Heart left ventricle (tissue), 16 donors: ENCODE data around the gene SYT9. TPM values are rescaled to one million over a fixed set of nuclear protein-coding genes. Genes with fewer than 3 reads are reported as not detected.

Experiments used
- ATAC-seq, 4 donors: fragments of 200-7000 bp; cut with Tn5 transposase; one replicate each; pipeline ENCODE4 v1.9.1; 2020 to 2022; ENCODE audit warnings: moderate library complexity in 4 of 4, mild to moderate bottlenecking in 3 of 4, moderate number of reproducible peaks in 1 of 4
- DNase-seq, 5 donors: peaks; one replicate each; pipeline ENCODE4 v3.0.0-alpha.2; 2020
- H3K27ac ChIP-seq, 12 donors: fragments of 200-600 bp; sonication (generic) in 4 of 12; one replicate each; pipeline versions ENCODE4 v1.5.0 to v1.8.0; 2016 to 2022; ENCODE audit warnings: mild to moderate bottlenecking in 2 of 12
- H3K27me3 ChIP-seq, 9 donors: fragments of 200-600 bp; sonication (generic) in 2 of 9; one replicate each; pipeline versions ENCODE4 v1.5.1 to v1.8.0; 2016 to 2022; ENCODE audit warnings: mild to moderate bottlenecking in 3 of 9
- H3K36me3 ChIP-seq, 9 donors: fragments of 200-600 bp; sonication (generic) in 2 of 9; one replicate each; pipeline versions ENCODE4 v1.5.0 to v1.8.0; 2018 to 2022; ENCODE audit warnings: mild to moderate bottlenecking in 2 of 9
- H3K4me1 ChIP-seq, 12 donors: fragments of 200-600 bp; sonication (generic) in 4 of 12; one replicate each; pipeline versions ENCODE4 v1.5.0 to v1.8.0; 2016 to 2022; ENCODE audit warnings: mild to moderate bottlenecking in 3 of 12
- H3K4me3 ChIP-seq, 12 donors: fragments of 200-600 bp; sonication (generic) in 4 of 12; one replicate each; pipeline versions ENCODE4 v1.5.0 to v1.8.0; 2017 to 2022; ENCODE audit warnings: mild to moderate bottlenecking in 9 of 12, moderate library complexity in 4 of 12
- H3K9me3 ChIP-seq, 12 donors: fragments of 200-600 bp; sonication (generic) in 4 of 12; one replicate each; pipeline versions ENCODE4 v1.5.0 to v1.8.0; 2016 to 2022; ENCODE audit warnings: mild to moderate bottlenecking in 1 of 12
- POLR2A ChIP-seq, 2 donors: fragments of 450-650 bp; IDR thresholded peaks; one replicate each; pipeline ENCODE4 v1.6.1; 2017; ENCODE audit warnings: antibody characterized with exemption in 2 of 2, mild to moderate bottlenecking in 2 of 2, moderate library complexity in 2 of 2
- WGBS, 4 donors: extraction: QIAGEN DNeasy Blood & Tissue Kit in 2 of 4; methylation state at CpG; one replicate each; pipeline versions ENCODE4 v1.1.5 to v1.1.7; 2013 to 2018; 5-methylcytosine and 5-hydroxymethylcytosine counted together
- intact Hi-C, 10 donors: fragments of 100-400 bp; cut with DNase I; formaldehyde crosslinking; loops; one replicate each; pipeline versions ENCODE4 v1.11.1 to v1.14.2; 2022
- polyA plus RNA-seq, 2 donors: library from polyadenylated mRNA; stranded (reverse); fragments of 200-250 nt; gene quantifications; one replicate each; pipeline ENCODE4 v1.2.3, GENCODE V29; 2013
- total RNA-seq, 9 donors: library from RNA; depleted of rRNA in 2 of 9; stranded (reverse); fragments of >200 nt in 2 of 9; fragmentation: NEBNext Ultra II Directional in 3 of 9; extraction: Animal tissue kit (Norgen Biotek cat#: 25700) in 3 of 9; gene quantifications; one replicate each; pipeline versions ENCODE4 v1.1.0 to v1.2.4, GENCODE V29; 2016 to 2023
- TF ChIP-seq, protein P1 (sequence below), 12 donors: fragments of 200-600 bp; sonication (generic) in 4 of 12; IDR thresholded peaks; one replicate each; pipeline versions ENCODE4 v1.5.0 to v1.8.0; 2018 to 2022; ENCODE audit warnings: antibody characterized with exemption in 12 of 12, mild to moderate bottlenecking in 5 of 12
- donor health status: ischemic (EF 13 %, LVEDD 7.1; RV severe dilation, severe dysfunction).
- donor health status: healthy with polysubstance abuse.
- donor health status: DM: no; HTN: yes; CAD: no.
- donor health status: DM: no; HTN: no; CAD: no.
- donor health status: ischemic (EF 25% LVEDD 6.9; RV normal size, moderate dysfunction).
- donor health status: ischemic (EF 25% LVEDD 5.7; RV mildly dilated, moderate dysfunction).
- donor health status: healthy.
- donor health status: DM: yes; HTN: yes; CAD: no.
- donor health status: ischemic (EF 35%, LVEDD 5.7; RV mildly dilated, moderate dysfunction).
- donor health status: nonischemic (EF 11% LVEDD 7.7; RV severe dilation, severe dysfunction).
- donor health status: DM: yes; HTN: yes; CAD: no.
- donor health status: PGD.
- donor health status: ischemic (EF 29% LVEDD 5.4; RV normal size, mild dysfunction).
- donor health status: nonischemic (EF 23%, LVEDD 6.1; RV moderate dilation, normal function).

Gene SYT9
- total and polyA plus RNA-seq, 11 donors, result 0.04 to 1.4 (median 0.27) TPM; not detected in 2

DNA sequence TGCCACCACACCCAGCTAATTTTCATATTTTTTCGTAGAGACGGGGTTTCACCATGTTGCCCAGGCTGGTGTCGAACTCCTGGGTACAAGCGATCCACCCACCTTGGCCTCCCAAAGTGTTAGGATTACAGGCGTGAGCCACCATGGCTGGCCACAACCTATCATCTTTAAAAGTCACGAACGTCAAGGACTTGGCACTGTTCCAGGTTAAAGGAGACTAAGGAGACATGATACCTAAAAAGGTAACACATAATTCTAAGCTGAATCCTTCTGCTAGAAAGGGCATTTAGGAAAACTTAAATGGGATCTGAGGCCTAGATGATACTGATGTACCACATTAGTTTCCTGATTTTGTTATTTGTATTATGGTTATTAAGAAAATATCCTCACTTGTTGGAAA, 43.3 kb upstream of the SYT9 start:
- Histone ChIP-seq H3K4me1 (no peaks in the 10 kb centered on the region), H3K27me3 (peaks cover 0 to 3% (median 0%) of the 10 kb centered on the region in 9 donors), H3K36me3 (no peaks in the 10 kb centered on the region), H3K27ac (no peak overlapping the region), H3K4me3 (no peak overlapping the region), H3K9me3 (no peaks in the 10 kb centered on the region)
- TF ChIP-seq, protein P1, sequence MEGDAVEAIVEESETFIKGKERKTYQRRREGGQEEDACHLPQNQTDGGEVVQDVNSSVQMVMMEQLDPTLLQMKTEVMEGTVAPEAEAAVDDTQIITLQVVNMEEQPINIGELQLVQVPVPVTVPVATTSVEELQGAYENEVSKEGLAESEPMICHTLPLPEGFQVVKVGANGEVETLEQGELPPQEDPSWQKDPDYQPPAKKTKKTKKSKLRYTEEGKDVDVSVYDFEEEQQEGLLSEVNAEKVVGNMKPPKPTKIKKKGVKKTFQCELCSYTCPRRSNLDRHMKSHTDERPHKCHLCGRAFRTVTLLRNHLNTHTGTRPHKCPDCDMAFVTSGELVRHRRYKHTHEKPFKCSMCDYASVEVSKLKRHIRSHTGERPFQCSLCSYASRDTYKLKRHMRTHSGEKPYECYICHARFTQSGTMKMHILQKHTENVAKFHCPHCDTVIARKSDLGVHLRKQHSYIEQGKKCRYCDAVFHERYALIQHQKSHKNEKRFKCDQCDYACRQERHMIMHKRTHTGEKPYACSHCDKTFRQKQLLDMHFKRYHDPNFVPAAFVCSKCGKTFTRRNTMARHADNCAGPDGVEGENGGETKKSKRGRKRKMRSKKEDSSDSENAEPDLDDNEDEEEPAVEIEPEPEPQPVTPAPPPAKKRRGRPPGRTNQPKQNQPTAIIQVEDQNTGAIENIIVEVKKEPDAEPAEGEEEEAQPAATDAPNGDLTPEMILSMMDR (IDR thresholded peaks at IDR 0.05), result no peak
- no peak for TF ChIP-seq POLR2A (IDR thresholded peaks at IDR 0.05)
- intact Hi-C loops, result no loop called here
- ATAC-seq (no peak), DNase-seq (no peak)
- 74 to 79% (median 75%) methylated on average over 7 of the region's 7 CpGs for WGBS, 4 donors

DNA sequence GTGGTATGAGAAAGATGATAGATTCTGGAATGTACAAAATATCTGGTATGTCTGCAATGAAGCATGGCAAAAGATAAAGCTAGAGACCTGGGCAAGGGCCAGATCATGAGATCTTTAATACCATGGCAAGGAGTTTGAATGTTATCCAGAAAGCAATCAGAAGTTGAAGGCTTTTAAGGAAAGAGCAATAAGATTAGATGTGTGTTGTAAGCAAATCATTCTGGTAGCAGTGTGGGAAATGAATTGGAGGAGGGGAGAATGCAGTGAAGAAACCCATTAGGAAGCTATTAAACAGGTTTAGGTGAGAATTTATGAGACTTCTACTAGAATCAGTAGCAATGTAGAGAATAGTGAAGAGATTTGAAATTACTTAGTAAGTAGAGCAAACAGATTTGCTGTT, 32.2 kb upstream of the SYT9 start:
- Histone ChIP-seq H3K36me3 (no peaks in the 10 kb centered on the region), H3K4me1 (no peaks in the 10 kb centered on the region), H3K27me3 (peaks cover 0 to 16% (median 0%) of the 10 kb centered on the region in 9 donors), H3K9me3 (no peaks in the 10 kb centered on the region), H3K27ac (no peak overlapping the region), H3K4me3 (no peak overlapping the region)
- no peak for DNase-seq
- no peak for ATAC-seq
- intact Hi-C loops, result no loop called here
- TF ChIP-seq POLR2A (IDR thresholded peaks at IDR 0.05), result no peak
- TF ChIP-seq, protein P1 (IDR thresholded peaks at IDR 0.05), result no peak

DNA sequence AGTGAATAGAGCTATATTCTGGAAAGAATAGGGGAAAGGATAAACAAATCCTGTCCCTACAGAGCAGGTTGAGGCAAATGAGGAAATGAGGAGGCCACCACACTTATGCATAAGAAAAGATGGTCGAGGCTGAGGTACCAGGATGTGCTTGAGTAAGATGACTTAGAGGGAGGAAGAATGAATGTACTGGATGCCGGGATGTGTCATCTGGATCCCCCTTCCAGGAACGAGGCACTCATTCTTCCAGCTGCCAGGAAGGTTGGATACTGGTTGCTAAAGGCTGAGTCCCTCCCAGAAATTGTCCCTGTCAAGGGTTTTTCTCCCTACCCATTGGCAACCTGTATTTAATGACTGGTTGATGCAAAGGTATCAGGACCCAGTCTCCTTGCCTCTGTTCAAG, 31.1 kb upstream of the SYT9 start:
- no peak for DNase-seq
- 54 to 63% (median 57%) methylated on average over 3 of the region's 3 CpGs for WGBS, 4 donors
- ATAC-seq, result no peak
- Histone ChIP-seq H3K36me3 (no peaks in the 10 kb centered on the region), H3K4me3 (no peak overlapping the region), H3K27me3 (peaks cover 0 to 16% (median 0%) of the 10 kb centered on the region in 9 donors), H3K4me1 (no peaks in the 10 kb centered on the region), H3K27ac (no peak overlapping the region), H3K9me3 (no peaks in the 10 kb centered on the region)
- intact Hi-C loops, result no loop called here
- no peak for TF ChIP-seq POLR2A (IDR thresholded peaks at IDR 0.05)
- TF ChIP-seq, protein P1 (IDR thresholded peaks at IDR 0.05), result no peak

DNA sequence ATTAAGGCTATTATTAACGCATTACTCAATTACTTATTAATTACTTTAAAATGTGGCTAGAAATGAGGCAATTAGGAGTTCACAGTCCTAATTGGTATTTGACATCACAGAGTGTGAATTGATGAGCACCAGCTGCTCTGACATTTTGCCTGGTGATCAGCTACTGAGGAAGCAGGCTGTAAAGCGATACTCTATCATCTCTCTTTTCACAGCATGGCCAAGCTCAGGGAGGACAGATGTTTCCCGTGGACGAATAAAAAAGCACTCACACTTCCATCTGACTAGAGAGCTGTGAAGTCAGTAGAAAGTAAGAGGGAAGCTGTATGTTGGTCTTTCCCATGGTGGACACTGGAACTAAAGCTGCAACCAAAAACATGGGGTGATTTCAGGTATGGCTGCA, 29.1 kb upstream of the SYT9 start:
- peaks cover 0 to 16% (median 0%) of the 10 kb centered on the region in 9 donors for H3K27me3 ChIP-seq
- intact Hi-C loops, result no loop called here
- H3K36me3 ChIP-seq, result no peaks in the 10 kb centered on the region
- 20 to 38% (median 28%) methylated on average over 4 of the region's 4 CpGs for WGBS, 4 donors
- ATAC-seq, result no peak
- no peaks in the 10 kb centered on the region for H3K9me3 ChIP-seq
- no peaks in the 10 kb centered on the region for H3K4me1 ChIP-seq
- no peak overlapping the region for H3K27ac ChIP-seq
- no peak overlapping the region for H3K4me3 ChIP-seq
- no peak for TF ChIP-seq POLR2A (IDR thresholded peaks at IDR 0.05)
- TF ChIP-seq, protein P1 (IDR thresholded peaks at IDR 0.05), result no peak
- DNase-seq, result no peak
